Stimulated activated effector memory CD8-positive, alpha-beta T cell treated with anti-CD3 and anti-CD28 coated beads, Interleukin-12 subunit alpha, Interleukin-12 subunit beta, amount 100 ng/mL, for 72 hours (primary cell): ENCODE results near the gene ZNF622.

Experiments
- ATAC-seq: fragments of 150-1000 bp; cut with Tn5 transposase; 2 replicates; pipeline ENCODE4 v1.10.0; 2021
- DNase-seq, 2 donors: peaks; one replicate each; pipeline ENCODE4 v3.0.0; 2021 to 2022; ENCODE audit warnings: low spot score in 2 of 2
- H3K27ac Mint-ChIP-seq: one replicate; pipeline ENCODE4 v1.8.0; 2022; ENCODE audit warnings: mild to moderate bottlenecking, mixed read lengths
- H3K36me3 Mint-ChIP-seq: one replicate; pipeline ENCODE4 v1.8.0; 2022; ENCODE audit warnings: mild to moderate bottlenecking, mixed read lengths
- H3K4me1 Mint-ChIP-seq: one replicate; pipeline ENCODE4 v1.8.0; 2022; ENCODE audit warnings: mixed read lengths
- H3K4me3 Mint-ChIP-seq: one replicate; pipeline ENCODE4 v1.8.0; 2022; ENCODE audit warnings: mild to moderate bottlenecking, mixed read lengths
- H3K9me3 Mint-ChIP-seq: one replicate; pipeline ENCODE4 v1.8.0; 2022; ENCODE audit warnings: mixed read lengths

Gene ZNF622

GRCh38 chr5:16418471-16418922 lies 47.1 kb downstream of the ZNF622 start:
- H3K4me1 Mint-ChIP-seq, result no peaks in the 10 kb centered on the region
- DNase-seq (no peak), ATAC-seq (no peak)
- no peaks in the 10 kb centered on the region for H3K36me3 Mint-ChIP-seq
- no peaks in the 10 kb centered on the region for H3K9me3 Mint-ChIP-seq
- H3K4me3 Mint-ChIP-seq, result no peak overlapping the region
- H3K27ac Mint-ChIP-seq, result no peak overlapping the region

DNA sequence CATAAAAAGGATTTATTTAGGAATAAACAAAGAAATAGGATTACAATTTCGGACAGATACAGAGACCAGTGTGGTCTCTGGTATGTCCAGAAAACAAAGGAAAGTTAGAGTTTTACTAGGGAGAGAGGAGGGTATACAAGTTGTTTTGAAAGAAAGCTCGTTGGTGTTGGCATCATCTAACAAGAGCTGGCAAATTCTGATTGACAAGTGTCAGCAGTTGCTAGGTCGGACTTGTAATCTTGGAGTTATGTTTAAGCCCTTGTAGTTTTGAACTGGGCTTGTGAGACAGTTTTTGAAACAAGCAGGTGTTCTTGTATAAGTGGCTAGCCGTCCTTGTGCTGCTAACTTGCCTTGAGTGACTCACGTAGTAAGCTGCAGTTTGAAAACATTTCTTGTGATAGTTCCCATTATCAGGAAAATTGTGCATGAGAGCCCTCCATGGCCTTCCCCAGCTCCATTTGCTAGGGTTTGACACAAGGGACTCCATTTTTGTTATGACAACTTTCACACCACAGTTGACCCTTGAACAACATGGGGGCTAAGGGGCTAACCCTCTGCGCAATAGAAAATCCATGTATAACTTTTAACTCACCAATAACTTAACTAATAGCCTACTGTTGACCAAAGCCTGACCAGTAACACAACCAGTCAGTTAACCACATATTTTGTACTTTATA lies 48.1 kb downstream of the ZNF622 start:
- no peaks in the 10 kb centered on the region for H3K4me1 Mint-ChIP-seq
- ATAC-seq, result no peak
- H3K36me3 Mint-ChIP-seq, result no peaks in the 10 kb centered on the region
- H3K4me3 Mint-ChIP-seq, result no peak overlapping the region
- no peak overlapping the region for H3K27ac Mint-ChIP-seq
- H3K9me3 Mint-ChIP-seq, result no peaks in the 10 kb centered on the region
- DNase-seq, result no peak

DNA sequence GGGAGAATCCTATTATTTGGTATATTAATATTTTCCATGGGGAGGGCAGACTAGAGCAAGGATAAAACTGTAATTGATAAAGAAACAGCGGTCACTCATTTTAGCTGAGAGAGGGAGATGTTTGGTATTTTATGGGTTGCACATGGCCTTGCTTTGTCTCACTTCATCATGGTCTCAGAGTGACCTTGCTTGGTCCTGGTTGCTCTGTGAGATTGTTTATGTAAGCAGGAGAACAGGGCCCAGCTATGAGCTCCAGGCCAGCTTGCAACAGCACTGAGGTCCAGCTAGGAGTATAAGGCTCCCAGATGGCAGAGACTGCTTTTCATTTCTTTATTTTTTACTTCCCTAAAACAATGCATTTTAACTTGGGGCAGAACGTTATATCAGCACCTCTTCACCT lies 50.7 kb downstream of the ZNF622 start:
- H3K36me3 Mint-ChIP-seq, result no peaks in the 10 kb centered on the region
- DNase-seq (no peak), ATAC-seq (no peak)
- no peak overlapping the region for H3K27ac Mint-ChIP-seq
- H3K4me1 Mint-ChIP-seq, result no peaks in the 10 kb centered on the region
- no peak overlapping the region for H3K4me3 Mint-ChIP-seq
- no peaks in the 10 kb centered on the region for H3K9me3 Mint-ChIP-seq

GRCh38 chr5:16413166-16413860 lies 52.3 kb downstream of the ZNF622 start:
- ATAC-seq, result no peak

DNA sequence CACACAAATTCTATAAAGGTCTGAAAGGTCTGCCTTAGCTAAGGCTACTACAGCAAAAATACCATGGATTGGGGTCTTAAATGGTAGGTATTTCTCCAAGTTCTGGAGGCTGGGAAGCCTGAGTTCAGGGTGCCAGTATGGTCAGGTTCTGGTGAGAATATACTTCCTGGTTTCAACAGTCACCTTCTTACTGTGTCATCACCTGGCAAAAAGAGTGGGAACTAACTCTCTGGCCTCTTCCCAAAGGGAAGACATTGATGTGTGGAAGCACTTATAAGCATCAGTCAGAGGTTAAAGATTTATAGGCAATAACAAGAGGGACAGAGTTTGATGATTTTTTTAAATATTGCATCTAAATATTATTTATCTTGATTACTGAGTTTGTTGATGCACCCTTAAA lies 53.0 kb downstream of the ZNF622 start:
- Mint-ChIP-seq H3K4me1 (no peaks in the 10 kb centered on the region), H3K36me3 (no peaks in the 10 kb centered on the region), H3K9me3 (no peaks in the 10 kb centered on the region), H3K27ac (no peak overlapping the region), H3K4me3 (no peak overlapping the region)
- ATAC-seq (no peak), DNase-seq (no peak)

More at GRCh38 chr5:16413166-16413860, 52.3 kb downstream of the ZNF622 start:
- no peak overlapping the region for H3K27ac Mint-ChIP-seq
- H3K4me1 Mint-ChIP-seq, result no peaks in the 10 kb centered on the region
- DNase-seq, result no peak
- no peaks in the 10 kb centered on the region for H3K9me3 Mint-ChIP-seq
- no peak overlapping the region for H3K4me3 Mint-ChIP-seq
- no peaks in the 10 kb centered on the region for H3K36me3 Mint-ChIP-seq

DNA sequence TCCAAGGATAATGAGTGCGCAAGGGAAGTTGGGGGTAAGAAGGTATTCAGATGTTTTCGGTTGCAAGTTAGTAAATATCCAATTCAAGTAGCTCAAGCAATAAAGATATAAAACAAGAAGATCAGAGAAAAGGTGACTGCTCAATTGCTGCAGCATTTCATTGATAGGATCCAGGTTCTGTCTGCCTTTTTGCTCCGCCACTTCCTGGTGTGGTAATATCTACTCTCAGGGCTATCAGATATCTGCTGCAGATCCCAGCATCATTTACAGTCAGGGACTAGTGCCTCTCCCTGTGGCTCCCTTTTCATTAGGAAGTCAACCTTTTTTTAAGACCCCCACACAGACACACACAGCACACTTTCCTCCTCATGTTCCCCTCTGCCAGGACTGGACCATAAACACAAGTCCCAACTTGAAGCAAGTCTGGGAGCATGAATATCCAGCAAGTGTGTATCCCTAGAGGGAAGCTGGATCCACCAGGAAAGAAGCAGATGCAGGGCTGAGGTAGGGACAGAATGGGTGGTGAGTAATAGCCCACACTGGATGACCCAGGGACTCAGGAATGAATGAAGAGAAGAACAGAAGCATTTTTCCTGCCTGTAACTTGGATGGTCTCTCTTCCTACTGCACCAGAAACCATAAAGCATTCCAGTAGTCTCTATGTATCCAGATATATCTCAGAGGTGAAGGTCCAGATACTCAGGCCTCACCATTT lies 53.7 kb downstream of the ZNF622 start:
- no peak for ATAC-seq
- Mint-ChIP-seq H3K9me3 (no peaks in the 10 kb centered on the region), H3K4me1 (no peaks in the 10 kb centered on the region), H3K27ac (no peak overlapping the region), H3K4me3 (no peak overlapping the region), H3K36me3 (no peaks in the 10 kb centered on the region)
- DNase-seq, result no peak

DNA sequence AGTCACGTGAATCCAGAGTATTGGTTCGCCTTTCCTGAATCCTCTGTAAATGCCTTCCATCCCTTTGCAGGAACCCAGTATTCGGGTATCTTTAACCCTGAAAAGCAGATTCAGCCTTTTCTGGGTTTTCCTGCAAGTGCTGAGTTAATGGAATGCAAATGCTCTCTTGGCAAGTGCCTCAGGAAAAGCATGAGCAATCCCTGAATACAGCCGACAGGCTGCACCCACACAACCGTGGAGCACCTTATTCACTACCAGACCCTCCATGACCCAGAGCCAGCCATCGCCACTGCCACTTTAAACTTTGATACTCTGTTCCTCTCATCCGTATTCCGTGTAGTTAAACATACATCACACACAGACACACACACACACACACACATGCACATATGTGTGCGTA lies 54.4 kb downstream of the ZNF622 start:
- Mint-ChIP-seq H3K9me3 (no peaks in the 10 kb centered on the region), H3K36me3 (no peaks in the 10 kb centered on the region), H3K4me1 (no peaks in the 10 kb centered on the region), H3K4me3 (no peak overlapping the region), H3K27ac (no peak overlapping the region)
- DNase-seq (no peak), ATAC-seq (no peak)

DNA sequence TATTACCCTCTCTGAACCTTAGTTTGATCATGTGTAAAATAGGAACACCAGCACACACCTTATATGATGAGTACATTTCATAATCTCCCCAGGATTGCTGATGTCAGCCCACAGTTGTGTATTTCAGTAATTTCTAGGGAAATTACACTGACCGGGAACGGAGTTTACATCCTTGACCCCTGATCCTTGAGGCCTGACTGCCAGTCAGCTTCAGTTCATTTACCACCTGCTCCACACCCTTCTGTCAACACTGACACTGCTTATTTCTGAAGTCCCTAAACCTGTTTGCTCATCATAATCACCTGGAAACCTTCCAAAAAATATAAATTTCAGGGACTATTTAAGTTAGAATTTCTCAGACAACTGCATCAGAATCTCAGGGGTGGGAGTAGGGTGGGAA lies 55.3 kb downstream of the ZNF622 start:
- no peaks in the 10 kb centered on the region for H3K4me1 Mint-ChIP-seq
- no peaks in the 10 kb centered on the region for H3K9me3 Mint-ChIP-seq
- H3K4me3 Mint-ChIP-seq, result no peak overlapping the region
- DNase-seq (no peak), ATAC-seq (no peak)
- no peak overlapping the region for H3K27ac Mint-ChIP-seq
- H3K36me3 Mint-ChIP-seq, result no peaks in the 10 kb centered on the region

DNA sequence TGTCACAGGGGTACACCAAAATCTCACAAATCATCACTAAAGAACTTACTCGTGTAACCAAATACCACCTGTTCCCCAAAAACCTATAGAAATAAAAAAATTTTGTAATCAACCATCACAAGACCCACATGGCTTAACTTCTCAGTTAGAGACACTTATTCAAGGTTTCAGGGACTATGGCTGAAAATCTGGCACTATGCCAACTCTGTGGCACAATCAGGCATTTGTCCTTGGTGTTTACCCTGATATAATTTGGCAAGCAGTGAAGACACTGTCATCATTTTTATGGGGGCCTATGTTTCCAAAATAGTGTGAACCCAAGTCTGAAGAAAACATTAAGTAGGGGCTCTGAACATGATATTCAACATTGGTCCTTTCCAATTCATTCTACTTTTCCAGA lies 59.0 kb downstream of the ZNF622 start:
- H3K9me3 Mint-ChIP-seq, result no peaks in the 10 kb centered on the region
- H3K4me1 Mint-ChIP-seq, result no peaks in the 10 kb centered on the region
- DNase-seq (no peak), ATAC-seq (no peak)
- H3K4me3 Mint-ChIP-seq, result no peak overlapping the region
- H3K27ac Mint-ChIP-seq, result no peak overlapping the region
- H3K36me3 Mint-ChIP-seq, result no peaks in the 10 kb centered on the region

DNA sequence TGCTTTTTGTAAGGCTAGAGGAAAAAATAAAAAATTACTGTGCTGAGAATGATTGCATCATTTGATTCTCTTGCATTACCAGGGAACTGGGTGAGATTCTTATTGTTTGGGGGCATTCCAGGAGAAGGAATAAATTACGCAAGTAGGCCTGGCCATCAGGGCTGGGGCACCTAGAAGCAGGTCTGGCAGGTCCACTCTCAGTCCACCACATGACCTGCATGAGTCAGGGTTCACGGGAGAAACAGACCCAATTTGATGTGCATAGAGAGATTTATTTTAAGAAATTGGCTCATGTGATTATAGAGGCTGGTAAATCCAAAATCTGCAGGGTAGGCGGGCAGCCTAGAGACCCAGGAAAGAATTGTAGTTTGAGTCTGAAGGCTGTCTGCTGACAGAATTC lies 59.6 kb downstream of the ZNF622 start:
- H3K4me1 Mint-ChIP-seq, result no peaks in the 10 kb centered on the region
- H3K36me3 Mint-ChIP-seq, result no peaks in the 10 kb centered on the region
- DNase-seq, result no peak
- no peak for ATAC-seq
- H3K4me3 Mint-ChIP-seq, result no peak overlapping the region
- H3K27ac Mint-ChIP-seq, result no peak overlapping the region
- H3K9me3 Mint-ChIP-seq, result peaks cover 3% of the 10 kb centered on the region
